ENCODE measurements around the gene SCN3B.

SCN3B gene

GRCh38 chr11:123653827-123654565 is 428 bp downstream of the SCN3B start:
- peak; percentile 37 for DNase-seq

GRCh38 chr11:123653483-123653826 is 969 bp downstream of the SCN3B start:
- DNase-seq, result no peak

GRCh38 chr11:123652599-123652998 is 1.8 kb downstream of the SCN3B start:
- no peak for DNase-seq

- no peak for DNase-seq
These were observed 3.5 kb downstream of the SCN3B start for GRCh38 chr11:123650901-123651300.

GRCh38 chr11:123645286-123645975 is 9.0 kb downstream of the SCN3B start:
- peak; percentile 44 for DNase-seq

- DNase-seq, result no peak
These were observed 12.0 kb downstream of the SCN3B start for GRCh38 chr11:123642435-123642834.

GRCh38 chr11:123641495-123641840 is 13.0 kb downstream of the SCN3B start:
- no peak for DNase-seq

- no peak for DNase-seq
These were observed 13.5 kb downstream of the SCN3B start for GRCh38 chr11:123640677-123641494.

- no peak for DNase-seq
These were observed 14.4 kb downstream of the SCN3B start for GRCh38 chr11:123640029-123640428.

GRCh38 chr11:123630126-123630608 is 24.3 kb downstream of the SCN3B start:
- DNase-seq, result no peak

- DNase-seq, result no peak
These were observed 25.3 kb downstream of the SCN3B start for GRCh38 chr11:123628936-123629683.

GRCh38 chr11:123624974-123625373 is 29.4 kb downstream of the SCN3B start:
- no peak for DNase-seq

GRCh38 chr11:123622576-123622975 is 31.8 kb downstream of the SCN3B start:
- no peak for DNase-seq

GRCh38 chr11:123616505-123617198 is 37.8 kb downstream of the SCN3B start:
- DNase-seq, result no peak

- DNase-seq, result no peak
These were observed 42.7 kb downstream of the SCN3B start for GRCh38 chr11:123611698-123612097.

- DNase-seq, result no peak
These were observed 45.5 kb downstream of the SCN3B start for GRCh38 chr11:123608945-123609344.

GRCh38 chr11:123608371-123608770 is 46.1 kb downstream of the SCN3B start:
- no peak for DNase-seq

GRCh38 chr11:123607781-123608180 is 46.6 kb downstream of the SCN3B start:
- DNase-seq, result no peak

- no peak for DNase-seq
These were observed 50.8 kb downstream of the SCN3B start for GRCh38 chr11:123603666-123604065.

- DNase-seq, result no peak
These were observed 52.7 kb downstream of the SCN3B start for GRCh38 chr11:123601743-123602142.

GRCh38 chr11:123601136-123601535 is 53.3 kb downstream of the SCN3B start:
- no peak for DNase-seq

GRCh38 chr11:123597859-123598258 is 56.6 kb downstream of the SCN3B start:
- no peak for DNase-seq

All from NCI-H2171 treated with DMSO at 0.1 percent for 48 hours (cell line).